Activated T-cell treated with anti-CD3 and anti-CD28 coated beads, Interleukin-2, amount 50 U/mL, for 4 hours (primary cell): ENCODE measurements around the gene WFIKKN1. TPM values are rescaled to one million over a fixed set of nuclear protein-coding genes. Genes with fewer than 3 reads are reported as not detected.

Source experiments
- ATAC-seq, 2 donors: fragments of 200-7000 bp; cut with Tn5 transposase; one replicate each; pipeline ENCODE4 v1.10.0; 2021
- DNase-seq: peaks from one replicate; pipeline ENCODE4 v3.0.0-alpha.2; 2020
- H3K27me3 Mint-ChIP-seq: one replicate; pipeline ENCODE4 v1.8.0; 2021; ENCODE audit warnings: low read depth, mixed read lengths
- H3K36me3 Mint-ChIP-seq: one replicate; pipeline ENCODE4 v1.8.0; 2022; ENCODE audit warnings: mixed read lengths; ENCODE audit not compliant: insufficient read depth
- H3K4me1 Mint-ChIP-seq: one replicate; pipeline ENCODE4 v1.8.0; 2021; ENCODE audit warnings: low read depth, mixed read lengths
- H3K4me3 Mint-ChIP-seq: one replicate; pipeline ENCODE4 v1.8.0; 2021; ENCODE audit warnings: mild to moderate bottlenecking, moderate library complexity, mixed read lengths
- H3K9me3 Mint-ChIP-seq: one replicate; pipeline ENCODE4 v1.8.0; 2021; ENCODE audit warnings: mixed read lengths
- total RNA-seq, 3 donors: library from RNA; stranded (reverse); gene quantifications; one replicate each; pipeline ENCODE4 v1.2.1, GENCODE V29; 2021

WFIKKN1 gene
- total RNA-seq, 3 donors from 2014 or later: 0.40 to 0.71 (median 0.49) TPM

GRCh38 chr16:635573-636205 lies 4.9 kb downstream of the WFIKKN1 start:
- H3K36me3 Mint-ChIP-seq: no peaks in the 10 kb centered on the region
- H3K27me3 Mint-ChIP-seq: peaks cover 3% of the 10 kb centered on the region
- peaks cover 4% of the 10 kb centered on the region for H3K4me1 Mint-ChIP-seq
- H3K4me3 Mint-ChIP-seq: peak overlapping the region; percentile 88
- H3K9me3 Mint-ChIP-seq: no peaks in the 10 kb centered on the region
- peak; percentile 2 to 3 for ATAC-seq
- no peak for DNase-seq

GRCh38 chr16:636206-637080 lies 5.7 kb downstream of the WFIKKN1 start, which contains the start of gene METTL26:
Gene METTL26, minus strand, starts transcription at chr16:636305. Its CDS starts 15 bp downstream, at chr16:636290.
- no peaks in the 10 kb centered on the region for H3K9me3 Mint-ChIP-seq
- peak within 1 kb of the TSS; percentile 88 for H3K4me3 Mint-ChIP-seq
- ATAC-seq (peak; percentile 89), DNase-seq (peak; percentile 87)
- peaks cover 4% of the 10 kb centered on the region for H3K4me1 Mint-ChIP-seq
- no peaks in the 10 kb centered on the region for H3K36me3 Mint-ChIP-seq
- peaks cover 3% of the 10 kb centered on the region for H3K27me3 Mint-ChIP-seq

GRCh38 chr16:637081-638018 lies 6.6 kb downstream of the WFIKKN1 start:
- peak overlapping the region; percentile 88 for H3K4me3 Mint-ChIP-seq
- H3K27me3 Mint-ChIP-seq: peaks cover 3% of the 10 kb centered on the region
- ATAC-seq (peak; percentile 56 to 62), DNase-seq (peak; percentile 84)
- peaks cover 4% of the 10 kb centered on the region for H3K4me1 Mint-ChIP-seq
- H3K36me3 Mint-ChIP-seq: no peaks in the 10 kb centered on the region
- no peaks in the 10 kb centered on the region for H3K9me3 Mint-ChIP-seq

- Mint-ChIP-seq H3K27me3 (peaks cover 3% of the 10 kb centered on the region), H3K4me3 (no peak overlapping the region), H3K9me3 (no peaks in the 10 kb centered on the region), H3K36me3 (no peaks in the 10 kb centered on the region), H3K4me1 (peaks cover 8% of the 10 kb centered on the region)
- no peak for ATAC-seq
- no peak for DNase-seq
These were observed 7.3 kb downstream of the WFIKKN1 start for GRCh38 chr16:638034-638543.

GRCh38 chr16:638836-639235 lies 8.1 kb downstream of the WFIKKN1 start:
- Mint-ChIP-seq H3K4me1 (peaks cover 11% of the 10 kb centered on the region), H3K36me3 (no peaks in the 10 kb centered on the region), H3K4me3 (no peak overlapping the region), H3K27me3 (peaks cover 3% of the 10 kb centered on the region), H3K9me3 (no peaks in the 10 kb centered on the region)
- no peak for DNase-seq
- no peak for ATAC-seq

- no peak for DNase-seq
- ATAC-seq: no peak
- H3K27me3 Mint-ChIP-seq: peaks cover 3% of the 10 kb centered on the region
- peaks cover 17% of the 10 kb centered on the region for H3K4me1 Mint-ChIP-seq
- H3K9me3 Mint-ChIP-seq: no peaks in the 10 kb centered on the region
- H3K36me3 Mint-ChIP-seq: no peaks in the 10 kb centered on the region
- peak overlapping the region; percentile 4 for H3K4me3 Mint-ChIP-seq
These were observed 9.8 kb downstream of the WFIKKN1 start for GRCh38 chr16:640614-641013.

GRCh38 chr16:641326-642188 lies 10.8 kb downstream of the WFIKKN1 start, which contains the start of gene MCRIP2:
Gene MCRIP2, plus strand, starts transcription at chr16:641828. Its CDS starts 164 bp downstream, at chr16:641992.
- DNase-seq: peak; percentile 54
- H3K4me3 Mint-ChIP-seq: peak within 1 kb of the TSS; percentile 79
- H3K9me3 Mint-ChIP-seq: no peaks in the 10 kb centered on the region
- H3K27me3 Mint-ChIP-seq: peaks cover 3% of the 10 kb centered on the region
- H3K4me1 Mint-ChIP-seq: peaks cover 17% of the 10 kb centered on the region
- H3K36me3 Mint-ChIP-seq: no peaks in the 10 kb centered on the region
- ATAC-seq: peak; percentile 53 to 59

- H3K36me3 Mint-ChIP-seq: no peaks in the 10 kb centered on the region
- H3K27me3 Mint-ChIP-seq: no peaks in the 10 kb centered on the region
- no peaks in the 10 kb centered on the region for H3K9me3 Mint-ChIP-seq
- ATAC-seq (peak; percentile 50 to 58), DNase-seq (no peak)
- peaks cover 17% of the 10 kb centered on the region for H3K4me1 Mint-ChIP-seq
- H3K4me3 Mint-ChIP-seq: peak overlapping the region; percentile 79
These were observed 11.6 kb downstream of the WFIKKN1 start for GRCh38 chr16:642189-643049.

- H3K36me3 Mint-ChIP-seq: no peaks in the 10 kb centered on the region
- H3K4me3 Mint-ChIP-seq: peak overlapping the region; percentile 79
- H3K27me3 Mint-ChIP-seq: no peaks in the 10 kb centered on the region
- no peaks in the 10 kb centered on the region for H3K9me3 Mint-ChIP-seq
- no peak for ATAC-seq
- no peak for DNase-seq
- peaks cover 17% of the 10 kb centered on the region for H3K4me1 Mint-ChIP-seq
These were observed 12.2 kb downstream of the WFIKKN1 start for GRCh38 chr16:643050-643368.

GRCh38 chr16:644556-644955 lies 13.8 kb downstream of the WFIKKN1 start:
- ATAC-seq (no peak), DNase-seq (no peak)
- Mint-ChIP-seq H3K27me3 (no peaks in the 10 kb centered on the region), H3K36me3 (no peaks in the 10 kb centered on the region), H3K4me1 (peaks cover 19% of the 10 kb centered on the region), H3K9me3 (no peaks in the 10 kb centered on the region), H3K4me3 (peak overlapping the region; percentile 79)

GRCh38 chr16:645852-646678 lies 15.3 kb downstream of the WFIKKN1 start:
- no peaks in the 10 kb centered on the region for H3K9me3 Mint-ChIP-seq
- H3K27me3 Mint-ChIP-seq: no peaks in the 10 kb centered on the region
- peaks cover 21% of the 10 kb centered on the region for H3K4me1 Mint-ChIP-seq
- DNase-seq (no peak), ATAC-seq (no peak)
- H3K4me3 Mint-ChIP-seq: no peak overlapping the region
- no peaks in the 10 kb centered on the region for H3K36me3 Mint-ChIP-seq

- Mint-ChIP-seq H3K4me1 (peaks cover 21% of the 10 kb centered on the region), H3K27me3 (no peaks in the 10 kb centered on the region), H3K36me3 (no peaks in the 10 kb centered on the region), H3K9me3 (no peaks in the 10 kb centered on the region), H3K4me3 (no peak overlapping the region)
- ATAC-seq: no peak
- DNase-seq: no peak
These were observed 15.9 kb downstream of the WFIKKN1 start for GRCh38 chr16:646679-647172.
